HepG2 (cell line): Measurements from ENCODE around the gene TMEM131. TPM values are rescaled to one million over a fixed set of nuclear protein-coding genes. Genes with fewer than 3 reads are reported as not detected.

Experiments used
- ATAC-seq: fragments of 200-7000 bp; cut with Tn5 transposase; 3 replicates; pipeline ENCODE4 v1.9.1; 2020; ENCODE audit warnings: mild to moderate bottlenecking, moderate library complexity
- BruUV-seq: library from RNA; stranded (reverse); fragments of 400-500 nt; replicated peaks from 2 replicates; lab custom pipeline; 2021; lab: Mats Ljungman, UMichigan
- CTCF ChIA-PET: fragments of 300-600 bp; formaldehyde crosslinking; extraction: SDS; loops from one replicate; lab custom pipeline; 2021; ENCODE audit warnings: low total read pairs, inconsistent platforms, low intra/inter-chr PET ratio; lab: Yijun Ruan, JAX
- POLR2A ChIA-PET: fragments of 350-600 bp; sonication (Branson Sonifier 250); formaldehyde crosslinking; loops from one replicate; lab custom pipeline; 2020; ENCODE audit warnings: antibody characterized with exemption, inconsistent platforms; lab: Yijun Ruan, JAX
- DNase-seq: peaks from one replicate; pipeline ENCODE4 v3.0.0-alpha.2; 2015; ENCODE audit warnings: low spot score
- FAIRE-seq: peaks from 3 replicates; lab custom pipeline; 2011; peaks lifted over from hg19 to GRCh38; lab: Jason Lieb, UNC
- H2AFZ ChIP-seq: one replicate; pipeline ENCODE4 v1.6.1; 2011; ENCODE audit warnings: low read length, inconsistent platforms
- H3K27ac ChIP-seq: fragments of 300-600 bp; 3 replicates; pipeline ENCODE4 v1.8.0; 2011; ENCODE audit warnings: mixed run types, mild to moderate bottlenecking, mixed read lengths, low read length, inconsistent platforms; ENCODE audit not compliant: insufficient read depth; ENCODE audit errors: extremely low read length
- H3K27me3 ChIP-seq, 2 experiments: fragments of 200-600 bp in 1 of 2; 2 replicates in 1 of 2; 3 replicates in 1 of 2; pipeline versions ENCODE4 v1.6.0 to v1.8.0; 2011; ENCODE audit warnings: low read length in 2 of 2, mild to moderate bottlenecking in 2 of 2, moderate library complexity in 2 of 2, inconsistent platforms in 1 of 2; ENCODE audit not compliant: insufficient read depth in 2 of 2, control insufficient read depth in 1 of 2
- H3K36me3 ChIP-seq, 2 experiments: fragments of 200-600 bp in 1 of 2; replicated peaks in 1 of 2; 2 replicates in 1 of 2; 3 replicates in 1 of 2; pipeline versions ENCODE4 v1.5.1 to v1.8.0; 2011; ENCODE audit warnings: low read length in 2 of 2, inconsistent platforms in 1 of 2; ENCODE audit not compliant: insufficient read depth in 2 of 2, control insufficient read depth in 1 of 2
- H3K4me1 ChIP-seq: 2 replicates; pipeline ENCODE4 v1.5.1; 2012; ENCODE audit warnings: low read length, inconsistent platforms; ENCODE audit not compliant: insufficient read depth
- H3K4me2 ChIP-seq: 2 replicates; pipeline ENCODE4 v1.6.0; 2011; ENCODE audit warnings: low read depth, low read length, inconsistent platforms
- H3K4me3 ChIP-seq, 3 experiments: fragments of 200-600 bp in 1 of 3; sonication (generic), shearing (Covaris generic) in 1 of 3; replicated peaks in 1 of 3; 2 replicates each; pipeline ENCODE4 v1.5.1; 2011 to 2016; ENCODE audit warnings: low read length in 3 of 3, inconsistent platforms in 2 of 3, low read depth in 2 of 3, mild to moderate bottlenecking in 2 of 3, control low read depth in 1 of 3, mixed read lengths in 1 of 3; ENCODE audit not compliant: insufficient read depth in 1 of 3
- H3K79me2 ChIP-seq: one replicate; pipeline ENCODE4 v1.6.1; 2011; ENCODE audit warnings: low read length, inconsistent platforms; ENCODE audit not compliant: insufficient read depth
- H3K9ac ChIP-seq: 2 replicates; pipeline ENCODE4 v1.6.0; 2011; ENCODE audit warnings: mild to moderate bottlenecking, low read depth, low read length, inconsistent platforms; ENCODE audit not compliant: insufficient read depth
- H3K9me3 ChIP-seq: 2 replicates; pipeline ENCODE4 v1.5.1; 2012; ENCODE audit warnings: mild to moderate bottlenecking, low read length
- H4K20me1 ChIP-seq: 2 replicates; pipeline ENCODE4 v1.6.0; 2011; ENCODE audit warnings: inconsistent platforms, mild to moderate bottlenecking, low read length, moderate library complexity; ENCODE audit not compliant: insufficient read depth
- ARNT ChIP-seq: fragments of 450-650 bp; IDR thresholded peaks from 2 replicates; pipeline ENCODE4 v1.6.1; 2017
- BHLHE40 ChIP-seq: IDR thresholded peaks from 2 replicates; pipeline ENCODE4 v1.6.1; 2011; ENCODE audit warnings: low read length, improper control_type of control experiment
- HOXD1 ChIP-seq: sonication (generic); formaldehyde crosslinking; IDR thresholded peaks from 2 replicates; pipeline ENCODE4 v1.5.0; 2020; ENCODE audit warnings: missing genetic modification reagents
- KMT2A ChIP-seq: sonication (generic); formaldehyde crosslinking; IDR thresholded peaks from 2 replicates; pipeline ENCODE4 v1.4.0; 2020; ENCODE audit warnings: missing genetic modification reagents
- MBNL3 ChIP-seq: fragments of 250-450 bp; sonication (Bioruptor Pico); conservative IDR thresholded peaks from 2 replicates; pipeline ENCODE4 v1.8.0; 2022; ENCODE audit warnings: mild to moderate bottlenecking, inconsistent platforms
- MTF1 ChIP-seq: sonication (generic); formaldehyde crosslinking; IDR thresholded peaks from 2 replicates; pipeline ENCODE4 v1.5.0; 2020; ENCODE audit warnings: missing genetic modification reagents
- MTF2 ChIP-seq: sonication (generic); formaldehyde crosslinking; IDR thresholded peaks from 2 replicates; pipeline ENCODE4 v1.5.0; 2020; ENCODE audit warnings: missing genetic modification reagents, borderline replicate concordance
- SMAD9 ChIP-seq: sonication (generic); formaldehyde crosslinking; IDR thresholded peaks from 2 replicates; pipeline ENCODE4 v1.5.1; 2020; ENCODE audit warnings: mild to moderate bottlenecking, missing genetic modification reagents
- ZNF296 ChIP-seq: sonication (generic); formaldehyde crosslinking; conservative IDR thresholded peaks from 2 replicates; pipeline ENCODE4 v1.5.0; 2020; ENCODE audit warnings: mild to moderate bottlenecking, missing genetic modification reagents
- ZNF556 ChIP-seq: sonication (generic); formaldehyde crosslinking; IDR thresholded peaks from 2 replicates; pipeline ENCODE4 v1.4.0; 2020; ENCODE audit warnings: mild to moderate bottlenecking, missing genetic modification reagents, borderline replicate concordance
- WGBS: methylation state at CpG from one replicate; pipeline ENCODE4 v1.1.6; 2017; ENCODE audit warnings: low lambda C conversion rate; 5-methylcytosine and 5-hydroxymethylcytosine counted together
- in situ Hi-C: cut with HindIII; loops from 2 replicates; pipeline ENCODE4 v1.10.0; 2017; ENCODE audit warnings: low pct_unique_long_range_greater_than_20kb; ENCODE audit not compliant: extremely low pct_ligation_motif_present
- intact Hi-C: fragments of 100-400 bp; cut with micrococcal nuclease; formaldehyde crosslinking; loops from one replicate; pipeline ENCODE4 v1.10.0; 2022; ENCODE audit not compliant: unreplicated experiment
- polyA plus RNA-seq, 8 experiments: library from polyadenylated mRNA; depleted of rRNA in 3 of 8; stranded (reverse) in 7 of 8; unstranded in 1 of 8; fragments of >200 nt; fragmentation: Illumina TruSeq in 4 of 8; extraction: Trizol in 4 of 8; gene quantifications; 2 replicates each; pipeline versions ENCODE4 v1.2.1 to v1.2.3, GENCODE V29; 2011 to 2016; ENCODE audit warnings: low read depth in 4 of 8, missing spikeins in 1 of 8, mixed read lengths in 1 of 8; ENCODE audit not compliant: insufficient read depth in 1 of 8
- total RNA-seq, 5 experiments: library from RNA; depleted of rRNA; stranded (reverse); fragments of >200 nt; fragmentation: Illumina TruSeq; extraction: Trizol; gene quantifications; 2 replicates each; pipeline ENCODE4 v1.2.3, GENCODE V29; 2016; ENCODE audit warnings: low read depth in 1 of 5
- TF ChIP-seq, protein P1 (sequence below): sonication (generic); formaldehyde crosslinking; IDR thresholded peaks from 2 replicates; pipeline ENCODE4 v1.8.1; 2023; ENCODE audit warnings: mild to moderate bottlenecking, missing genetic modification reagents
- TF ChIP-seq, protein P2 (sequence below): sonication (generic); formaldehyde crosslinking; IDR thresholded peaks from 2 replicates; pipeline ENCODE4 v1.4.0; 2020; ENCODE audit warnings: missing genetic modification reagents, mild to moderate bottlenecking, borderline replicate concordance
- TF ChIP-seq, protein P3 (sequence below): sonication (generic); formaldehyde crosslinking; IDR thresholded peaks from 2 replicates; pipeline ENCODE4 v1.4.0; 2020; ENCODE audit warnings: mild to moderate bottlenecking, missing genetic modification reagents
- TF ChIP-seq, protein P4 (sequence below): IDR thresholded peaks from 2 replicates; pipeline ENCODE4 v1.6.1; 2018; ENCODE audit warnings: missing genetic modification reagents, mild to moderate bottlenecking, missing compliant biosample characterization
- TF ChIP-seq, protein P5 (sequence below): sonication (generic); formaldehyde crosslinking; IDR thresholded peaks from 2 replicates; pipeline ENCODE4 v1.8.0; 2022; ENCODE audit warnings: mild to moderate bottlenecking, missing genetic modification reagents
- TF ChIP-seq, protein P6 (sequence below): sonication (generic); formaldehyde crosslinking; IDR thresholded peaks from 2 replicates; pipeline ENCODE4 v1.4.0; 2020; ENCODE audit warnings: mild to moderate bottlenecking, missing genetic modification reagents

Gene TMEM131
- total and polyA plus RNA-seq, 2 of the 13 experiments (the other 11 are each of a cell fraction or from before 2014, with no cell fraction given), result 17.9 to 19.5 TPM

DNA sequence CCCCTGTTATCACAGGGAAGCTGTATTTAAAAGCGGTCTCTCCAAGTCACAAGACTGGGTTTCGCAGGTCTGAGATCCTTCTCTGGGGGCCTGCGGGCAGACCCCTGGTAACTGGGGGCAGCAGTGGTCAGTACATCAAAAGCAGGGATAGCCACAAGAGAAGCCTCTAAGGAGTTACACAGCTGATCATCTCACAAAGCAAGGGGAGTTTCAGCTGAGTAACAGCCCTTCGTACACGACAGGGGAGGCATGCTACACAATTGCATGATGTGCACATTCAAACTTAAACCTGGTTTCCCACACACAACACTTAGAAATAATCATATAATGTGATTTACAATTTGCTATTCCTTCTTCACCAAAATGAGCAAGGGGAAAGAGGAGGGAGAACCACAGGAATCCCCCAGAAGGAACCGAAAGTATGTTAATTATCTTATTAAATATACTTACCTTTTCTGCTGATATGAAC lies 87.5 kb downstream of the TMEM131 start:
- Histone ChIP-seq H3K27me3 (no peaks in the 10 kb centered on the region), H4K20me1 (0 out of 2 replicates have a peak, but pooled peaks cover 8% of the 10 kb centered on the region), H3K9ac (no peak overlapping the region), H3K79me2 (peaks cover 20% of the 10 kb centered on the region), H3K9me3 (no peaks in the 10 kb centered on the region), H3K4me3 (no peak overlapping the region), H3K27ac (no peak overlapping the region), H3K4me2 (no peak overlapping the region), H2AFZ (no peak overlapping the region), H3K4me1 (peaks cover 22% of the 10 kb centered on the region), H3K36me3 (peaks cover 0 to 22% of the 10 kb centered on the region in 2 experiments; a peak in 2 of 5 replicates)
- no TSS peak for BruUV-seq
- WGBS, result 98% methylated on average over 6 of the region's 6 CpGs
- intact Hi-C loops (no loop called here), in situ Hi-C loops (no loop called here)
- DNase-seq, result no peak
- POLR2A ChIA-PET, result no interaction called here
- no peak for ATAC-seq
- no peak for FAIRE-seq
- CTCF ChIA-PET, result no interaction called here
- TF ChIP-seq BHLHE40 (no peak), MBNL3 (CRISPR knock-in tag) (no peak), MTF1 (no peak), ZNF556 (no peak), HOXD1 (CRISPR knock-in tag) (no peak), ARNT (no peak), SMAD9 (no peak), ZNF296 (CRISPR knock-in tag) (no peak), MTF2 (no peak), KMT2A (CRISPR knock-in tag) (no peak)
- TF ChIP-seq, protein P1, sequence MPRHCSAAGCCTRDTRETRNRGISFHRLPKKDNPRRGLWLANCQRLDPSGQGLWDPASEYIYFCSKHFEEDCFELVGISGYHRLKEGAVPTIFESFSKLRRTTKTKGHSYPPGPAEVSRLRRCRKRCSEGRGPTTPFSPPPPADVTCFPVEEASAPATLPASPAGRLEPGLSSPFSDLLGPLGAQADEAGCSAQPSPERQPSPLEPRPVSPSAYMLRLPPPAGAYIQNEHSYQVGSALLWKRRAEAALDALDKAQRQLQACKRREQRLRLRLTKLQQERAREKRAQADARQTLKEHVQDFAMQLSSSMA (CRISPR knock-in tag), result no peak
- TF ChIP-seq, protein P2, sequence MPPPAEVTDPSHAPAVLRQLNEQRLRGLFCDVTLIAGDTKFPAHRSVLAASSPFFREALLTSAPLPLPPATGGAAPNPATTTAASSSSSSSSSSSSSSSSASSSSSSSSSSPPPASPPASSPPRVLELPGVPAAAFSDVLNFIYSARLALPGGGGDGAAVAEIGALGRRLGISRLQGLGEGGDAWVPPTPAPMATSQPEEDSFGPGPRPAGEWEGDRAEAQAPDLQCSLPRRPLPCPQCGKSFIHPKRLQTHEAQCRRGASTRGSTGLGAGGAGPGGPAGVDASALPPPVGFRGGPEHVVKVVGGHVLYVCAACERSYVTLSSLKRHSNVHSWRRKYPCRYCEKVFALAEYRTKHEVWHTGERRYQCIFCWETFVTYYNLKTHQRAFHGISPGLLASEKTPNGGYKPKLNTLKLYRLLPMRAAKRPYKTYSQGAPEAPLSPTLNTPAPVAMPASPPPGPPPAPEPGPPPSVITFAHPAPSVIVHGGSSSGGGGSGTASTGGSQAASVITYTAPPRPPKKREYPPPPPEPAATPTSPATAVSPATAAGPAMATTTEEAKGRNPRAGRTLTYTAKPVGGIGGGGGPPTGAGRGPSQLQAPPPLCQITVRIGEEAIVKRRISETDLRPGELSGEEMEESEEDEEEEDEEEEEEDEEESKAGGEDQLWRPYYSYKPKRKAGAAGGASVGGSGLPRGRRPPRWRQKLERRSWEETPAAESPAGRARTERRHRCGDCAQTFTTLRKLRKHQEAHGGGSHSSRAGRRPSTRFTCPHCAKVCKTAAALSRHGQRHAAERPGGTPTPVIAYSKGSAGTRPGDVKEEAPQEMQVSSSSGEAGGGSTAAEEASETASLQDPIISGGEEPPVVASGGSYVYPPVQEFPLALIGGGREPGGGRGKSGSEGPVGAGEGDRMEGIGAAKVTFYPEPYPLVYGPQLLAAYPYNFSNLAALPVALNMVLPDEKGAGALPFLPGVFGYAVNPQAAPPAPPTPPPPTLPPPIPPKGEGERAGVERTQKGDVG (CRISPR knock-in tag), result no peak
- TF ChIP-seq, protein P3, sequence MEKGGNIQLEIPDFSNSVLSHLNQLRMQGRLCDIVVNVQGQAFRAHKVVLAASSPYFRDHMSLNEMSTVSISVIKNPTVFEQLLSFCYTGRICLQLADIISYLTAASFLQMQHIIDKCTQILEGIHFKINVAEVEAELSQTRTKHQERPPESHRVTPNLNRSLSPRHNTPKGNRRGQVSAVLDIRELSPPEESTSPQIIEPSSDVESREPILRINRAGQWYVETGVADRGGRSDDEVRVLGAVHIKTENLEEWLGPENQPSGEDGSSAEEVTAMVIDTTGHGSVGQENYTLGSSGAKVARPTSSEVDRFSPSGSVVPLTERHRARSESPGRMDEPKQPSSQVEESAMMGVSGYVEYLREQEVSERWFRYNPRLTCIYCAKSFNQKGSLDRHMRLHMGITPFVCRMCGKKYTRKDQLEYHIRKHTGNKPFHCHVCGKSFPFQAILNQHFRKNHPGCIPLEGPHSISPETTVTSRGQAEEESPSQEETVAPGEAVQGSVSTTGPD (CRISPR knock-in tag), result no peak
- TF ChIP-seq, protein P4, sequence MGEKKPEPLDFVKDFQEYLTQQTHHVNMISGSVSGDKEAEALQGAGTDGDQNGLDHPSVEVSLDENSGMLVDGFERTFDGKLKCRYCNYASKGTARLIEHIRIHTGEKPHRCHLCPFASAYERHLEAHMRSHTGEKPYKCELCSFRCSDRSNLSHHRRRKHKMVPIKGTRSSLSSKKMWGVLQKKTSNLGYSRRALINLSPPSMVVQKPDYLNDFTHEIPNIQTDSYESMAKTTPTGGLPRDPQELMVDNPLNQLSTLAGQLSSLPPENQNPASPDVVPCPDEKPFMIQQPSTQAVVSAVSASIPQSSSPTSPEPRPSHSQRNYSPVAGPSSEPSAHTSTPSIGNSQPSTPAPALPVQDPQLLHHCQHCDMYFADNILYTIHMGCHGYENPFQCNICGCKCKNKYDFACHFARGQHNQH (CRISPR knock-in tag), result no peak
- TF ChIP-seq, protein P5, sequence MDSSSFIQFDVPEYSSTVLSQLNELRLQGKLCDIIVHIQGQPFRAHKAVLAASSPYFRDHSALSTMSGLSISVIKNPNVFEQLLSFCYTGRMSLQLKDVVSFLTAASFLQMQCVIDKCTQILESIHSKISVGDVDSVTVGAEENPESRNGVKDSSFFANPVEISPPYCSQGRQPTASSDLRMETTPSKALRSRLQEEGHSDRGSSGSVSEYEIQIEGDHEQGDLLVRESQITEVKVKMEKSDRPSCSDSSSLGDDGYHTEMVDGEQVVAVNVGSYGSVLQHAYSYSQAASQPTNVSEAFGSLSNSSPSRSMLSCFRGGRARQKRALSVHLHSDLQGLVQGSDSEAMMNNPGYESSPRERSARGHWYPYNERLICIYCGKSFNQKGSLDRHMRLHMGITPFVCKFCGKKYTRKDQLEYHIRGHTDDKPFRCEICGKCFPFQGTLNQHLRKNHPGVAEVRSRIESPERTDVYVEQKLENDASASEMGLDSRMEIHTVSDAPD (CRISPR knock-in tag), result no peak
- TF ChIP-seq, protein P6, sequence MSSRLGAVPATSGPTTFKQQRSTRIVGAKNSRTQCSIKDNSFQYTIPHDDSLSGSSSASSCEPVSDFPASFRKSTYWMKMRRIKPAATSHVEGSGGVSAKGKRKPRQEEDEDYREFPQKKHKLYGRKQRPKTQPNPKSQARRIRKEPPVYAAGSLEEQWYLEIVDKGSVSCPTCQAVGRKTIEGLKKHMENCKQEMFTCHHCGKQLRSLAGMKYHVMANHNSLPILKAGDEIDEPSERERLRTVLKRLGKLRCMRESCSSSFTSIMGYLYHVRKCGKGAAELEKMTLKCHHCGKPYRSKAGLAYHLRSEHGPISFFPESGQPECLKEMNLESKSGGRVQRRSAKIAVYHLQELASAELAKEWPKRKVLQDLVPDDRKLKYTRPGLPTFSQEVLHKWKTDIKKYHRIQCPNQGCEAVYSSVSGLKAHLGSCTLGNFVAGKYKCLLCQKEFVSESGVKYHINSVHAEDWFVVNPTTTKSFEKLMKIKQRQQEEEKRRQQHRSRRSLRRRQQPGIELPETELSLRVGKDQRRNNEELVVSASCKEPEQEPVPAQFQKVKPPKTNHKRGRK (CRISPR knock-in tag), result no peak
